Panc1 (cell line): ENCODE data around the gene DNAJB8.

ENCODE experiments used
- CTCF ChIP-seq: fragments of 450-650 bp; IDR thresholded peaks from 2 replicates; pipeline ENCODE4 v1.5.1; 2017; ENCODE audit warnings: mild to moderate bottlenecking
- POLR2AphosphoS5 ChIP-seq: IDR thresholded peaks from 2 replicates; pipeline ENCODE4 v1.6.1; 2012; ENCODE audit warnings: mild to moderate bottlenecking, low read depth, low read length, moderate library complexity
- SIN3A ChIP-seq: IDR thresholded peaks from 2 replicates; pipeline ENCODE4 v1.6.1; 2012; ENCODE audit warnings: low read depth, mild to moderate bottlenecking, low read length, moderate library complexity, borderline replicate concordance; ENCODE audit not compliant: insufficient read depth
- TCF7L2 ChIP-seq: IDR thresholded peaks from 2 replicates; pipeline ENCODE4 v1.6.1; 2011; ENCODE audit warnings: mild to moderate bottlenecking, low read depth, low read length, inconsistent platforms

- TF ChIP-seq CTCF (no peak), POLR2AphosphoS5 (no peak), TCF7L2 (no peak), SIN3A (no peak)
Measured at GRCh38 chr3:128459461-128459820, 7.2 kb downstream of the DNAJB8 start.
